Dedifferentiated amniotic fluid mesenchymal stem cell (primary cell): ENCODE measurements around the gene RSBN1L.

Experiments
- DNase-seq: peaks from one replicate; pipeline ENCODE4 v3.0.0-alpha.2; 2016; ENCODE audit errors: extremely low spot score

RSBN1L gene

DNA sequence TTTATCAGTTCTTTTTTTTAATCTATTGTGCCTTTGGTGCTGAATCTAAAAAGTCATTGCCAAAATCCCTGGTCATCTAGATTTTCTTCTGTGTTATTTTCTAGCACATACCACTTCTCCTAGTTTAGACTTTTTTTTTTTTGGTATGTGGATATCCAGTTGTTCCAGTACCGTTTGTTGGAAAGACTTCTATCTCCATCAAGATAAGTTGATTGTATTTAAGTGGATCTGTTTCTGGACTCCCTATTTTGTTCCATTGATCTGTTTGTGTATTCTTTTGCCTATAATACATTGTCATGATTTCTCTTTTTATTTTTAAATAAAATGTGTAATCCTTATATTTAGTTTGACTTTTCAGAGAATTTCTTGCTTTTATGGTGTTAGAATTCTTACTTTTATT is 35.5 kb downstream of the RSBN1L start:
- DNase-seq, result no peak

GRCh38 chr7:77734659-77735421 is 38.6 kb downstream of the RSBN1L start:
- DNase-seq, result no peak

DNA sequence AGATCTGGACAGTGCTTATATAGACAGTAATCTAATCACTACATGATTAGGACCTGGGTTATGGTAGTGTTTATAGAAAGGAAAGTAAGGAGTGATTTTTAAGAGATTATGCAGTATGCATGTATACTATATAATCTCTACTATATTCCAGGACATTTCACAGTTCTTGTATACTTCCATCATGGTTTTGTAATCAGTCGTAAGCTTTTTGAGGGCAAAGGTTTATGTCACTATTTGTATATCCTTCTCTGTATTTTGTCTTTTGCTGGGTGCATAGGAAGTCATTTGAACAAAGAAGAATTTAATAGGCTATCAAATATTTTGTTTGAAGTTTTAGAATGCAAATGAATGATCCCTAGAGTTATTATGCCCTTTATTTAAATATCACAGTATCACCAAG is 39.2 kb downstream of the RSBN1L start:
- DNase-seq, result no peak

- DNase-seq, result no peak
Observed at GRCh38 chr7:77736991-77737390, 40.7 kb downstream of the RSBN1L start.

- no peak for DNase-seq
Observed at GRCh38 chr7:77738382-77738781, 42.1 kb downstream of the RSBN1L start.

- DNase-seq, result peak; percentile 52
Observed at GRCh38 chr7:77738871-77739270, 42.6 kb downstream of the RSBN1L start.

- no peak for DNase-seq
Observed at GRCh38 chr7:77740257-77740656, 44.0 kb downstream of the RSBN1L start.

GRCh38 chr7:77743518-77743917 is 47.3 kb downstream of the RSBN1L start:
- DNase-seq, result no peak

DNA sequence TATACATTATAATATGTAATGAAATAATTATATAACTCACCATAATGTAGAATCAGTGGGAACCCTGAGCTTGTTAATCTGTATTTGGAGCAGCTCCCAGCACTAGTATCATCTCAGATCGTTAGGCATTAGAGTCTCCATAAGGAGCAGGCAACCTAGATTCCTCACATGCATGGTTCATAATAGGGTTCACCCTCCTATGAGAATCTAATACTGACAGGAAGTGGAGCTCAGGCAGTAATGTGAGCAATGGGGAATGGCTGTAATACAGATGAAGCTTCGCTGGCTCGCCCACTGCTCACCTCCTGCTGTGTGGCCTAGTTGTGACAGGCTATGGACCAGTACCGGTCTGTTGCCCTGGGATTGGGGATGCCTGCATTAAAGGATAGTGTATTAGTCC is 49.5 kb downstream of the RSBN1L start:
- DNase-seq, result no peak

GRCh38 chr7:77746164-77746823 is 50.0 kb downstream of the RSBN1L start:
- no peak for DNase-seq

DNA sequence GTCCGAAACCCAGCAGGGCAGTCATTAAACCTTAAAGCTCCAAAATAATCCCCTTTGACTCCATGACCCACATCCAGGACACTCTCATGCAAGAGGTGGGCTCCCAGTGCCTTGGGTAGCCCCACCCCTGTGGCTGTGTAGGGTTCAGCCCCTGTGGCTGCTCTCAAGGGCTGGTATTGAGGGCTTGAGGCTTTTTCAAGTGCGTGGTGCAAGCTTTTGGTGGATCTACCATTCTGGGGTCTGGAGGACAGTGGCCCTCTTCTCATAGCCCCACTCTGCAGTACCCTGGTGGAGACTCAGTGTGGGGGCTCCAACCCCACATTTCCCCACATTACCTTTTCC is 50.5 kb downstream of the RSBN1L start:
- no peak for DNase-seq

DNA sequence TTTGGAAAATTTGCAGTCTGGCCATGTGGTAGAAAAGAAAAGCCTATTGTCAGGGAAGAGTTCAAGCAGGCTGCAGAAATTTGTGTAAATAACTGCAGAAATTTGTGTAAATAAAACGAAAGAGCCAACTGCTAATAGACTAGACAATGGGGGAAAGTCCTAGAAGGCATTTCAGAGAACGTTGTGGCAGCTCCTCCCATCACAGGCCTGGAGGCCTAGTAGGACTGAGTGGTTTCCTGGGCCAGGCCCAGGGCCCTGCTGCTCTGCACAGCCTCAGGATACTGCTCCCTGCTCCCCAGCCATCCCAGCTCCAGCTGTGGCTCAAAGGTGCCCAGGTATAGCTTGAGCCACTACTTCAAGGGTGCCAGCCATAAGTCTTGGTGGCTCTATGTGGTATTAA is 50.9 kb downstream of the RSBN1L start:
- no peak for DNase-seq

- DNase-seq, result no peak
Observed at GRCh38 chr7:77747718-77748117, 51.5 kb downstream of the RSBN1L start.

GRCh38 chr7:77752016-77752415 is 55.8 kb downstream of the RSBN1L start:
- DNase-seq, result no peak

DNA sequence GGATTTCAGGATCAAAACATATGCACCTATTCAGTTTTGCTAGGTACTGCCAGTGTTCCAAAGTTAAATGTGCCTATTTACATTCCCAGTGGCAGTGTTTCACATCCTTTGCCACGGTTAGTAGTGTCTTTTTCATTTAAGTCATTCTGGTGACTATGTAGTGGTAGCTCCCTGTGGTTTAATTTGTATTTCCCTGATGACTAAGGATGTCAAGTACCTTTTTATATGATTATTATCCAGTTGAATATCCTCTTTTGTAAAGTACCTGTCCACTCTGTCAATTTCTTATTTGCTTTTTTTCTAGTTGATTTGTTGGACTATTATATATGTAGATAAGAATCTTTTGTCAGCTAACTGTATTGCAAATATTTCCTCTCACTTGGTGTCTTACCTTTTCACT is 56.9 kb downstream of the RSBN1L start:
- no peak for DNase-seq

- no peak for DNase-seq
Observed at GRCh38 chr7:77757589-77757988, 61.3 kb downstream of the RSBN1L start.

DNA sequence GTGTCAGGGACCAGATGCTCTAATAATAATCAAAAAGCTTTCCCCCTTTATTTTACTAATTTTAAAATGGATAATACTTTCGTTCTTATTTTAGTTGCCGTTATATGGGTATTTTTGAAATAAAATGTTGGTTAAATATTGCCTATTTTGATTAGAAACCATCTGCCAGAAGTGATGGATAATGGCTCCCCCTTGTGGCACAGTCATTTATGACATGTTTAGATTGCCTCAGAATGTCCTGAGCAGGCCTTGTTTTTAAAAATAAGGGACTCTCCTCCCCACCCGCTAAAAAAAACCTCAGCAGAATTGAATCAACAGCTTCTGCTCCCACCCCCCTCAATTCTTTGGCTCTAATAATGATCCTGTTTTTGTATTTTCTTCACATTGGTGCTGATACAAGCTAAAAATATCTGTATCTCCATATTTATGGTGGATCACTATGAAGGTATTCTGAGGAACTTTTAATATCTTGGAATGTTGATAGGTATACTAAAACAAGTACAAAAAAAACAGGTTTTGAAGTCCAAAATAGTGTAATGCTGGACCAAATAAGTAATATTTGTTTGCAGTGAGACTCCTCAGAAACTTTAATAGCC is 63.1 kb downstream of the RSBN1L start:
- peak; percentile 81 for DNase-seq

DNA sequence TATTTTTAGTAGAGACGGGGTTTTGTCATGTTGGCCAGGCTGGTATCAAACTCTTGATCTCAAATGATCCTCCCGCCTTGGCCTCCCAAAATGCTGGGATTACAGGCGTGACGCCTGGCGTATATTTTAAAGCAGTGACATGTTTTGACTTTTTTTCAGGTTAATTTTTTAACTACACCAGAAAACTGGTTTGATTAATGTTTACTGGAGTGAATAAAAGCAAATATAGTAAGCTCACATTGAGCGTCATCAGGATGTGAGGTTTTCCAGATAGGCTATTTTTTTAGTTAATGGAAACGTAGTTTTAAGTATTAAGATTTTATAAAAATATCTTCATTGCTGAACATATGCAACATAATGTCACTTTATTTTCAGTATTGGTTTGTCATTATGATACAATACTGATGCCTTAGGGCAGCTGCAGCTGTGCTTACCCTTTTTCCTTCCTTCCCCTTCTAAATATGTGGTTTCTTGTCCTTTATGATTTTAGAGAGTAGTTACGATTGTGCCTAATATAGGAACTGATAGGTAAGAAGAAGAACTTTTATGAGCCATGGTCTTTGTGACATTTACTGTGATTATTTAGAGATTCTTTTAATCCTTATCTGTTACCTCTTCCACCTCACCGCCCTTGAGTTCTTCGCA is 64.7 kb downstream of the RSBN1L start:
- DNase-seq, result no peak

- DNase-seq, result no peak
Observed at GRCh38 chr7:77765481-77765880, 69.2 kb downstream of the RSBN1L start.

GRCh38 chr7:77765906-77766800 is 69.9 kb downstream of the RSBN1L start:
- peak; percentile 22 for DNase-seq

DNA sequence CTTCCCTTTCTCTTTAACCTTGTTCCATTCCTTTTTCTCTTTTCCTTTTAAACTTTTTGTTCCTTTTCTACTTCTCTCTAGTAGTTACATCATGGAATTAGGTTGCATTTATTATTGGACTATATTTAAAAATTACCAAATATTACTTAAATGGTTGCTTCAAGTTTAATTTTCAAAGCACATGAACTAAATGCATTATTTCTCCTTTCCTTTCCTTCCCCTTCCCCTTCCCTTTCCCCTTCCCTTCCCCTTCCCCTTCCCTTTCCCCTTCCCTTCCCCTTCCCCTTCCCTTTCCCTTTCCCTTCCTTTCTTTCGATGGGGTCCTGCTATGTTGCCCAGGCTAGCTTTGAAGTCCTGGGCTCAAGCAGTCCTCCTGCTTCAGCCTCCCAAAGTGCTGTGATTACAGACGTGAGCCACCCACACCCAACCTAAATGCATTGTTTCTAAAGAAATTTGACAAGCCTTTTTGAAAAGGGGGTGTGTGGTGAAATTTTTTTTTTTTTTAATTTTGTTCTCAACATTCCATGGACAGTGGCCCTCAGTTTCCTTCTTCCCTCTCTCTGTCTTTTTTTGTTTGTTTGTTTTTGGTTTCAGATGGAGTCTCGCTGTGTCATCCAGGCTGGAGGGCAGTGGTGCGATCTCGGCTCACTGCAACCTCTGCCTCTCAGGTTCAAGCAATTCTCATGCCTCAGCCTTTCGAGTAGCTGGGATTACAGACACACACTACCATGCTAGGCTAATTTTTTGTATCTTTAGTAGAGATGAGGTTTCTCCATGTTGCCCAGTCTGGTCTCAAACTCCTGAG is 70.7 kb downstream of the RSBN1L start:
- DNase-seq, result no peak
